SK-N-SH treated with all-trans-retinoic acid at 6 μM for 48 hours (cell line): ENCODE results near the gene ZNF14.
"Not testable (repeated sequence)": the region's sequence is repeated elsewhere in the genome, so short reads cannot be mapped to it uniquely, and the experiment has no call there.

ENCODE experiments used
- ATAC-seq: fragments of 200-7000 bp; cut with Tn5 transposase; 3 replicates; pipeline ENCODE4 v1.9.1; 2020; ENCODE audit warnings: mild to moderate bottlenecking, moderate library complexity
- ARNTL ChIP-seq: fragments of 450-650 bp; formaldehyde crosslinking; IDR thresholded peaks from 2 replicates; pipeline ENCODE4 v1.5.0; 2020; ENCODE audit warnings: low read depth, mild to moderate bottlenecking, moderate library complexity, borderline replicate concordance
- CREB5 ChIP-seq: fragments of 250-450 bp; sonication (Bioruptor Pico); IDR thresholded peaks from 2 replicates; pipeline ENCODE4 v1.5.1; 2020; ENCODE audit warnings: low read depth, mild to moderate bottlenecking, moderate library complexity
- CSDC2 ChIP-seq: fragments of 250-450 bp; sonication (Bioruptor Pico); IDR thresholded peaks from 2 replicates; pipeline ENCODE4 v1.5.0; 2020; ENCODE audit warnings: mild to moderate bottlenecking, moderate library complexity
- ESRRG ChIP-seq: fragments of 250-450 bp; sonication (Bioruptor Pico); IDR thresholded peaks from 2 replicates; pipeline ENCODE4 v1.6.1; 2021; ENCODE audit warnings: mild to moderate bottlenecking
- ISL1 ChIP-seq: fragments of 250-450 bp; sonication (Bioruptor Pico); IDR thresholded peaks from 2 replicates; pipeline ENCODE4 v2.1.2; 2022; ENCODE audit warnings: mild to moderate bottlenecking, moderate library complexity
- OSR1 ChIP-seq: fragments of 250-450 bp; sonication (Bioruptor Pico); IDR thresholded peaks from 2 replicates; pipeline ENCODE4 v1.8.0; 2022; ENCODE audit warnings: moderate library complexity, mild to moderate bottlenecking, inconsistent platforms
- POU6F1 ChIP-seq: fragments of 250-450 bp; sonication (Bioruptor Pico); IDR thresholded peaks from 2 replicates; pipeline ENCODE4 v1.8.0; 2021; ENCODE audit warnings: low read depth, mild to moderate bottlenecking, moderate library complexity, borderline replicate concordance
- PPARA ChIP-seq: fragments of 250-450 bp; sonication (Bioruptor Pico); IDR thresholded peaks from 2 replicates; pipeline ENCODE4 v1.5.0; 2020; ENCODE audit warnings: mild to moderate bottlenecking, borderline replicate concordance
- RARB ChIP-seq: fragments of 250-450 bp; sonication (Bioruptor Pico); IDR thresholded peaks from 2 replicates; pipeline ENCODE4 v1.8.0; 2021; ENCODE audit warnings: mild to moderate bottlenecking, moderate library complexity
- SNAI2 ChIP-seq: fragments of 250-450 bp; sonication (Bioruptor Pico); IDR thresholded peaks from 2 replicates; pipeline ENCODE4 v1.5.0; 2020; ENCODE audit warnings: mild to moderate bottlenecking, moderate library complexity
- TCF4 ChIP-seq: fragments of 250-450 bp; sonication (Bioruptor Pico); IDR thresholded peaks from 2 replicates; pipeline ENCODE4 v1.8.0; 2021; ENCODE audit warnings: mild to moderate bottlenecking, moderate library complexity, borderline replicate concordance
- TOX ChIP-seq: fragments of 250-450 bp; sonication (Bioruptor Pico); IDR thresholded peaks from 2 replicates; pipeline ENCODE4 v1.8.0; 2021; ENCODE audit warnings: mild to moderate bottlenecking, moderate library complexity, borderline replicate concordance
- ZC3H10 ChIP-seq: fragments of 250-450 bp; sonication (Bioruptor Pico); IDR thresholded peaks from 2 replicates; pipeline ENCODE4 v1.5.1; 2021; ENCODE audit warnings: mild to moderate bottlenecking, moderate library complexity
- ZFP3 ChIP-seq: fragments of 250-450 bp; sonication (Bioruptor Pico); IDR thresholded peaks from 2 replicates; pipeline ENCODE4 v1.5.0; 2020; ENCODE audit warnings: mild to moderate bottlenecking, moderate library complexity
- ZFP30 ChIP-seq: fragments of 450-650 bp; formaldehyde crosslinking; IDR thresholded peaks from 2 replicates; pipeline ENCODE4 v1.5.0; 2022; ENCODE audit warnings: mild to moderate bottlenecking, moderate library complexity
- ZNF8 ChIP-seq: fragments of 450-650 bp; formaldehyde crosslinking; IDR thresholded peaks from 2 replicates; pipeline ENCODE4 v1.5.0; 2020; ENCODE audit warnings: mild to moderate bottlenecking, moderate library complexity
- TF ChIP-seq, protein P1 (sequence below): fragments of 250-450 bp; sonication (Bioruptor Pico); IDR thresholded peaks from 2 replicates; pipeline ENCODE4 v1.5.0; 2020; ENCODE audit warnings: mild to moderate bottlenecking, moderate library complexity

Gene ZNF14

GRCh38 chr19:19776206-19777008 lies 43.5 kb upstream of the ZNF14 start:
- ATAC-seq = peak; percentile 99
- no peak for TF ChIP-seq OSR1 (CRISPR knock-in tag)
- TF ChIP-seq, protein P1, sequence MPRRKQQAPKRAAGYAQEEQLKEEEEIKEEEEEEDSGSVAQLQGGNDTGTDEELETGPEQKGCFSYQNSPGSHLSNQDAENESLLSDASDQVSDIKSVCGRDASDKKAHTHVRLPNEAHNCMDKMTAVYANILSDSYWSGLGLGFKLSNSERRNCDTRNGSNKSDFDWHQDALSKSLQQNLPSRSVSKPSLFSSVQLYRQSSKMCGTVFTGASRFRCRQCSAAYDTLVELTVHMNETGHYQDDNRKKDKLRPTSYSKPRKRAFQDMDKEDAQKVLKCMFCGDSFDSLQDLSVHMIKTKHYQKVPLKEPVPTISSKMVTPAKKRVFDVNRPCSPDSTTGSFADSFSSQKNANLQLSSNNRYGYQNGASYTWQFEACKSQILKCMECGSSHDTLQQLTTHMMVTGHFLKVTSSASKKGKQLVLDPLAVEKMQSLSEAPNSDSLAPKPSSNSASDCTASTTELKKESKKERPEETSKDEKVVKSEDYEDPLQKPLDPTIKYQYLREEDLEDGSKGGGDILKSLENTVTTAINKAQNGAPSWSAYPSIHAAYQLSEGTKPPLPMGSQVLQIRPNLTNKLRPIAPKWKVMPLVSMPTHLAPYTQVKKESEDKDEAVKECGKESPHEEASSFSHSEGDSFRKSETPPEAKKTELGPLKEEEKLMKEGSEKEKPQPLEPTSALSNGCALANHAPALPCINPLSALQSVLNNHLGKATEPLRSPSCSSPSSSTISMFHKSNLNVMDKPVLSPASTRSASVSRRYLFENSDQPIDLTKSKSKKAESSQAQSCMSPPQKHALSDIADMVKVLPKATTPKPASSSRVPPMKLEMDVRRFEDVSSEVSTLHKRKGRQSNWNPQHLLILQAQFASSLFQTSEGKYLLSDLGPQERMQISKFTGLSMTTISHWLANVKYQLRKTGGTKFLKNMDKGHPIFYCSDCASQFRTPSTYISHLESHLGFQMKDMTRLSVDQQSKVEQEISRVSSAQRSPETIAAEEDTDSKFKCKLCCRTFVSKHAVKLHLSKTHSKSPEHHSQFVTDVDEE (CRISPR knock-in tag) = peak; percentile 58; the same call in 1 of the 2 replicates
- TF ChIP-seq, all 23 proteins: peak for 1

DNA sequence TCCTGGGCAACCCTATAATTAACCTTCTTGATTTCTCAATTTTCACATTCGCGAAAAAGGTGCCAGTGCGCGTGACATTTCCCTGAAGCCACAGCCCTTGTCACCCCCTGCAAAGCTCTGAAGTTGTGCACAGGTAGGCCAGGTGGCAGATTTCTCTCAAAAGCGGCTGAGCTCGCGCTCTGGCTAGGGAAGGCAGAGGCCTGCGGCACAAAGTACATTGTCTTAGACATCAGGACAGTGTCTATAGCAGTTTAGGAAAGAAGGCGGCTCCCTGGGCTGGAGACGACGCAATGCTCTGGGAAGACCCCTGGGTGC lies 42.9 kb upstream of the ZNF14 start:
- TF ChIP-seq CREB5 (CRISPR knock-in tag) (no peak), ISL1 (CRISPR knock-in tag) (no peak), TOX (no peak), SNAI2 (CRISPR knock-in tag) (no peak), CSDC2 (CRISPR knock-in tag) (no peak), ZC3H10 (CRISPR knock-in tag) (no peak), RARB (CRISPR knock-in tag) (no peak), ZNF8 (CRISPR knock-in tag) (no peak), TCF4 (CRISPR knock-in tag) (no peak)
- peak; percentile 20 for ATAC-seq

- no peak for TF ChIP-seq ARNTL (CRISPR knock-in tag)
- TF ChIP-seq POU6F1 = no peak
- TF ChIP-seq, protein P1 (CRISPR knock-in tag) = no peak
- TF ChIP-seq ZC3H10 (CRISPR knock-in tag) = no peak
- no peak for TF ChIP-seq PPARA
- no peak for TF ChIP-seq ZFP3 (CRISPR knock-in tag)
- TF ChIP-seq ZFP30 (CRISPR knock-in tag) = no peak
- TF ChIP-seq ZNF8 (CRISPR knock-in tag) = no peak
- no peak for TF ChIP-seq ISL1 (CRISPR knock-in tag)
- no peak for TF ChIP-seq ESRRG (CRISPR knock-in tag)
- TF ChIP-seq, all 23 proteins: peak for 0
- no peak for ATAC-seq
These were observed 41.6 kb upstream of the ZNF14 start for GRCh38 chr19:19774354-19775033.

- ATAC-seq = not testable (repeated sequence)
These were observed 39.1 kb upstream of the ZNF14 start for GRCh38 chr19:19771963-19772362.

DNA sequence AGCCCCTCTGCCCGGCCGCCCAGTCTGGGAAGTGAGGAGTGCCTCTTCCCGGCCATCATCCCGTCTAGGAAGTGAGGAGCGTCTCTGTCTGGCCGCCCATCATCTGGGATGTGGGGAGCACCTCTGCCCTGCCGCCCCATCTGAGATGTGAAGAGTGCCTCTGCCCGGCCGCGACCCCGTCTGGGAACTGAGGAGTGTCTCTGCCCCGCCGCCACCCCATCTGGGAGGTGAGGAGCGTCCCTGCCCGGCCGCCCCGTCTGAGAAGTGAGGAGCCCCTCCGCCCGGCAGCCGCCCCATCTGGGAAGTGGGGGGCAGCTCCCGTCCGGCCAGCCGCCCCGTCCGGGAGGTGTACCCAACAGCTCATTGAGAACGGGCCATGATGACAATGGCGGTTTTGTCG lies 37.1 kb upstream of the ZNF14 start:
- not testable (repeated sequence) for ATAC-seq
